Fibroblast of skin of scalp (primary cell): ENCODE results near the gene NSD2.
"Not testable (repeated sequence)": the region's sequence is repeated elsewhere in the genome, so short reads cannot be mapped to it uniquely, and the experiment has no call there.

Source experiments
- DNase-seq: peaks from one replicate; pipeline ENCODE4 v3.0.0-alpha.2; 2013

The NSD2 gene

DNA sequence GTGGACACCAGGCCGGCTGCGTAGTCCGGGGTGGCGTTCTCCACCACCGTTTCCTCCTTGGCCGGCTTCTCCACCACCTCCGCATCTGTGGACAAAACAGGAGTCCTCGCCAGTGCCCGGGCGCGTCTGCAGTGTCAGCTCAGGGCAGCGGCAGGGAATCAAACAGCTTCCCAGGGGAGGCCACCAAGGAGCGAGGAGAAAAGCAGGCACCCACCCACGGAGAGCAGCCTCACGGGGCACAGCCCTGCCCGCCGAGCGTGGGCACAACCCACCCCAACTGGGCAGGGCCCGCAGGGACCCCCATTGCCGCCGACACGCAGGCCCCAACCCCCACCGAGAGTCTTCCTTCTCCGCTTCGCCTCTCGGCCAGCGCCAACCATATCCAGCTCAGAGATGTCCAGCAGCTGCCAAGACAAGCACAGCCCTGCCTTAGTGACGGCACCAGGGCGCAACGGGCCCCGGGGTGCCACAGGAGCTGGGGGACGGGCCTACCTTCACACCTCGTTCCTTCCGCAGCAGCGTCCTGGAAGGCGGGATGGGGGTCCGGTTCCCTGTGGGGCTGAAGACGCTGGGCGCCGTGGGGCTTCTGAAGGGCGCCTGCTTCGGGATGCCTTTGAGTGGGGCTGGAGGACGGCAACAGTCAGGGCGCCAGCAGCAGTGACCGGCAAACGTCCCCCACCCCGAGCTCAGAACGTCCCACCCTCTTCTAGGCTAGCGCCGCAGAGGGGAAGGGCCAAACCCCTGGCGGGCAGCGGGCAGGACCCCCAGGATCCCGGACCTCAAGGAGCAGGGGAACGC lies 114.8 kb downstream of the NSD2 start:
- no peak for DNase-seq

DNA sequence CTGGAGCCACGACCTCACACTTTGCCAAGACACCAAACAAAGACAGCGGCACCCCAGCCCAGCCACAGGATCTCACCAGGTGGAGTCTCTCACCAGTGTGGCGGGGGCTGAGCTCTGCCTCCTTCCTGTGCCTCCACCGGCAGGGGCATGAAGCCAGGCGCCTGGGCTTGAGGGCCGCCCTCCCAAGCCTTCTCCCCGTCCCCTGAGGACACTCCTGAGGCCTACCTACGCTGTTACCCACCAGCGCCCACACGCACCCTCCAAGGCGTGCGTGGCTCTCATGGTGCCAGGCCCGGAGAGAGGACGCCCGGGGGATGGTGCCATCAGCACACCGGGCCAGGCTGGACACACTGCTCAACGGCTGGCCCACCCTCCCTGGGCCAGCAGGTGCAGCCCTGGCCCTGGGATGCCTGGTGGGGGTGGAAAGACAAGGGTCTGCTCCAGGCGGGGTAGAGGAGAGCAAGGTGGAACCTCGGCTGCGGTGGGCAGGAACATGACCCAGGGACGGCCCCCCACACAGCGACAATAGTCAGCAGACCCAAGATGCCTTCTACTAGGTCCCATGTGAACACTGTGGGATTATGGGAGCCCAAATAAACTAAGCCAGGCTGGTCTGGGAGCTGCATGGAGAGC lies 115.5 kb downstream of the NSD2 start:
- no peak for DNase-seq

DNA sequence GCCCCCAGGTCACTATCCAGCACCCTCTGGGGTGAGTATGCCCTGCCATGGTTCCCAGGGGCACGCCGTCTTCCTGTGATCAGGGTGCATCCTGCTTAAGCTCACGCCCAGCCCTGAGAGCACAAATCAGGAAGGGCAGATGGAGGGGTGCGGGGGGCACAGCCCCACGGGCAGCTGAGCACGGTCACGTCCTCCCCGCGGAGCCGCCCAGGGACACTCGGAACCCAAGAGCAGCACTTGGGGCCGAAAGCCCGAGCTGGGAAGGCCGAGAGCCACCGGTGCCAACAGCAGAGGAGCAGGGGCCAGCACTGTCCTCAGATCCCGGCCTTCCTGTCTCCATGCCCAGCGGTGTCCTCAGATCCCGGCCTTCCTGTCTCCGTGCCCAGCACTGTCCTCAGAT lies 116.1 kb downstream of the NSD2 start:
- DNase-seq, result no peak

GRCh38 chr4:1987721-1988326 lies 116.6 kb downstream of the NSD2 start:
- DNase-seq, result no peak

GRCh38 chr4:1988327-1988724 lies 117.1 kb downstream of the NSD2 start:
- DNase-seq, result no peak

DNA sequence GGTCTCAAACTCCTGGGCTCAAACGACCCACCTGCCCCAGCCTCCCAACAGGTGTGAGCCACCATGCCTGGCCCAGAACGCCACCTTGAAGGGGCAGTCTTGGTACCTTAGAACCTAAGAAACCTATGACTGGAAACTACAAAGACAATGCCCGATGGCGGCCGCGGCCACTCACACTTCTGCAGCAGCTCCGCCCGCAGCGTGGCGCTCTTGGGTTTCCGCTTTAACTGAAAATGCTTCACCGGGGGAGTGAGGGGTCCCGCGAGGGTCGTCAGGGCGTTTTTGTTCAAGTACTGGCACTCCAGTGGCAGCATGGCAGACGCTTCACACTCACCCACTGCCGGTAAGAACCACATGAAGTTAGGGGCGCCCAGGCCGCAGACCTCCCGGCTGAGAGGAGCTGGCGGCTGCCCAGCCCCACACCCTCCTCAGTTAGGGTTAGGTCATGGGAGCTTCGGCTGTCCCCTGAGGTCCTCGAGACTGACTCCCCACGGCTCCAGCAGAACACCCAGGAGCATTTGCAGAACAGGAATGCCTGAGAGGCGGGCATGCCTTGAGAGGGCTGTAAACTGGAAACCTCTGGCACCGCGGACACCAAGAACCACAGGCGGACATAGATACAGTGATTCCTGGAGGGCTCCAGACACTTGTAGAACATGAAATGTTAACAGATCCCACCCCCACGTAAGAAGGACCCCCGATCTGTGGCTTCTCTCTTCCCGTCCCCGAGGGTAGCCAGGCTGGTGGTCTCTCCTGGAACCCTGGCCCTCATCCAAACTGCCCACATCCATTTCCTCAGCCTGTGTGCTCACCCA lies 118.5 kb downstream of the NSD2 start:
- no peak for DNase-seq

DNA sequence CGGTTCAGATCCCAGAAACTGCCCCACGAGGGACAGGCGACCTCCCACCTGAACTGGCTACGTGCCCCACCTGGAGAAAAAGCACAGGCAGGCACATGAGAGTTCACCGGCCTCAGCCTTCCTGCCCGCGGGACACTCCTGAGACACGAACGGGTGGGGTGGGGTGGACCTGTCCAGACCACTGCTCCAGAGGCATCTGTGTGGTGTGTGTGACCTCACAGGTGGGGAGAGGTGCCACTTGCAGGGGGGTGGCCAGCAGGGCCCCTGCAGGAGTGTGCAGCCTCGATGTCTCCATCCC lies 119.1 kb downstream of the NSD2 start:
- no peak for DNase-seq

- DNase-seq, result no peak
These were observed 119.5 kb downstream of the NSD2 start for GRCh38 chr4:1990676-1991075.

GRCh38 chr4:1991087-1991486 lies 119.9 kb downstream of the NSD2 start:
- no peak for DNase-seq

- DNase-seq, result no peak
These were observed 120.6 kb downstream of the NSD2 start for GRCh38 chr4:1991596-1992434.

- no peak for DNase-seq
These were observed 121.4 kb downstream of the NSD2 start for GRCh38 chr4:1992468-1993168.

DNA sequence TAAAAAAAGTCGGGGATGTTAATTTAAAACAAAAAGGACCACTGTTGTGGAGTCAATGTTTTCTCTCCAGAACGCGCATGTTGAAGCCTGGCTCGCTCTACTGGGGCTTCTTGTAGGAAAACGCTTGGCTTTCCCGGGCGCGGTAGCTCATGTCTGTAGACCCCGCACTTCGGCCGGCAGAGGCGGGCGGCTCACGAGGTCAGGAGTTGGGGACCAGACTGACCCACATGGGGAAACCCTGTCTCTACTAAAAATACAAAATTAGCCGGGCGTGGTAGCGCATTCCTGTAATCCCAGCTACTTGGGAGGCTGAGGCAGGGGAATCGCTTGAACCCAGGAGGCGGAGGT lies 122.0 kb downstream of the NSD2 start:
- DNase-seq, result no peak

DNA sequence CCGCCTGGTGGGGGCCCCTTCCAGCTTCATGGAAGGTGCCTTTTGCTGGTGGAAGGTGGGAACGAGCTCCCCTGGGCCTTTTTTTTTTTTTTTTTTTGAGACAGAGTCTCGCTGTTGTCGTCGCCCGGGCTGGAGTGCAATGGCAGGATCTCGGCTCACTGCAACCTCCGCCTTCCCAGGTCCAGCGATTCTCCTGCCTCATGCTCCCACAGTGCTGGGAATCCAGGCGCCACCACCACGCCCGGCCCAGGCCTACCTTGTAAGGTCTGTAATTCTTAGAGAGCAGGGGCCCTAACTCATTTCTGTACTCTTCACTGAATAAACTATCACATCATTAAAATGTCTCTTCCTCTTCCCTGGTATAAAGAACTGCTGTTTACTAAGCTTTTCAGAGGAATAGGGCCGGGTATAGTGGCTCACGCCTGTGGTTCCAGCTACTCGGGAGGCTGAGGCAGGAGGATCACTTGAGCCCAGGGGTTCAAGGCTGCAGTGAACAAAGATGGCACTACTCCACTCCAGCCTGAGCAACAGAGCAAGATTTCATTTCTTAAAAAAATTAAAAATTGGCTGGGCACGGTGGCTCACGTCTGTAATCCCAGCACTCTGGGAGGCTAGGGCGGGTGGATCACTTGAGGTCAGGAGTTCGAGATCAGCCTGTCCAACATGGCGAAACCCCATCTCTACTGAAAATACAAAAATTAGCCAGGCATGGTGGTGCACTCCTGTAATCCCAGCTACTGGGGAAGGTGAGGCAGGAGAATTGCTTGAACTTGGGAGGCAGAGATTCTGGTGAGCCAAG lies 122.7 kb downstream of the NSD2 start:
- not testable (repeated sequence) for DNase-seq

DNA sequence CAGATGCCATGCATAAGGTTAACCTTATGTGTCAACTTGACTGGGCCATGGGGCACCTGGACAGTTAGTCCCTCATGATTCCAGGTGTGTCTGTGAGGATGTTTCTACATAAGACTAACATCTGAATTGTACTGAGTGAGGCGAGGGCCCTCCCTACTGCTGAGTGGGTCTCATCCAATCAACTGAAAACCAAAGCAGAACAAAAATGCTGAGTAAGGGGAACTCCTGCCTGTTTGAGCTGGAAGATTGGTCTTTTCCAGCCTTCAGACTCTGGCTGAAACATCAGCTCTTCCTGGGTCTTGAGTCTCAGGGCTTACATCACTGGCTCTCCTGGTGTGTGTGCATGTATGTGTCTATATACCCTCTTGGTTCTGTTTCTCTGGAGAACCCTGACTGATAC lies 123.7 kb downstream of the NSD2 start:
- no peak for DNase-seq

GRCh38 chr4:1996866-1997611 lies 125.8 kb downstream of the NSD2 start:
- no peak for DNase-seq

DNA sequence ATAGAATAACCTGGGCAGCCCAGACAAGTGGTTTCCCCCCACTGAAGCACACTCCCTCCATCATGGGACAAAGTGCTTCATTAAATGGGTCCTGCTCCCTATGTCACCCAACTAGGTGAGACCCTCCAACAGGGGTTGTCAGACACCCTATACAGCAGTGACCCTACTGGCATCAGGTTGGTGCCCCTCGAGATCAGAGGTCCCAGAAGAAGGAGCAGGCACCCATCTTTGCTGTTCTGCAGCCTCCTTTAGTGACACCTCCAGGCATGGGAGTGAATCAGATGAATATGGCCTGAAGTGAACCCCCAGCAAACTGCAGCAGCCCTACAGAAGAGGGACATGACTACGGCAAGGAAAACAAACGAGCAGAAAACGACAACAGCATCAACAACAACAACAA lies 126.5 kb downstream of the NSD2 start:
- DNase-seq, result no peak

DNA sequence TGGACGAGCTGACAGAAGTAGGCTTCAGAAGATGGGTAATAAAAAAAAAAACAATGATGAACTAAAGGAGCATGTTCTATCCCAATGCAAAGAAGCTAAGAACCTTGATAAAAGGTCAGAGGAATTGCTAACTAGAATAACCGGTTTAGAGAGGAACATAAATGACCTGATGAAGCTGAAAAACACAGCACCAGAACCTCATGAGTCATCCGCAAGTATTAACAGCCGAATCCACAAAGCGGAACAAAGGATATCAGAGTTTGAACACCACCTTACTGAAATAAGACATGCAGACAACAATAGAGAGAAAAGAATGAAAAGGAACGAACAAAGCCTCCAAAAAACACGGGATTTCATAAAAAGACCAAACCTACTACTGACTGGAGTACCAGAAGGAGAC lies 127.1 kb downstream of the NSD2 start:
- DNase-seq, result no peak

GRCh38 chr4:1999308-1999707 lies 128.1 kb downstream of the NSD2 start:
- DNase-seq, result not testable (repeated sequence)

- DNase-seq, result not testable (repeated sequence)
These were observed 132.2 kb downstream of the NSD2 start for GRCh38 chr4:2003361-2003760.

DNA sequence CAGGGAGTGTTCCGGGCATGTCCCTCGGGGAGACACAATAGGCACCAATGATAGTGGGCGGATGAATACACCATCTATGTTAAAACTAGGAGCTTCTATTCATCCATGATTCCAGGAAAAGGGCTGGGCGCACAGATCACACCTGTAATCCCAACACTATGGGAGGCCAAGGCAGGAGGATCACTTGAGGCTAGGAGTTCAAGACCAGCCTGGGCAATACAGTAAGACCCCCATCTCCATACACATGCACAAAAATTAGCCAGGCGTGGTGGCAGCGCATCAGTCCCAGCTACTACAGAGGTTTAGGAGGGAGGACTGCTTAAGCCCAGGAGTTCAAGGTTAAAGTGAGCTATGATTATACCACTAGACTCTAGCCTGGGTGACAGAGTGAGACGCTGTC lies 135.2 kb downstream of the NSD2 start:
- DNase-seq, result no peak
